ENCODE data around the gene SORL1. TPM values are rescaled to one million over a fixed set of nuclear protein-coding genes. Genes with fewer than 3 reads are reported as not detected.

Gene SORL1
- total RNA-seq, 4 donors from 2014 or later = 12.1 to 42.8 (median 21.0) TPM

GRCh38 chr11:121453589-121454299 lies 1.6 kb downstream of the SORL1 start:
- no peak overlapping the region for H3K4me3 ChIP-seq
- TF ChIP-seq CTCF (IDR thresholded peaks at IDR 0.05) (no peak), POLR2AphosphoS5 (IDR thresholded peaks at IDR 0.05) (no peak), EP300 (IDR thresholded peaks at IDR 0.05) (no peak), POLR2A (IDR thresholded peaks at IDR 0.05) (no peak)
- no peak overlapping the region for H3K27ac ChIP-seq
- no peaks in the 10 kb centered on the region for H3K36me3 ChIP-seq
- peaks cover 27% of the 10 kb centered on the region for H3K4me1 ChIP-seq
- WGBS = 79% methylated on average over 6 of the region's 6 CpGs
- no peak for DNase-seq (ENCODE audit: low spot score in 2 of 2)
- no peaks in the 10 kb centered on the region for H3K9me3 ChIP-seq
- peaks cover 14% of the 10 kb centered on the region for H3K27me3 ChIP-seq

- peaks cover 14% of the 10 kb centered on the region for H3K27me3 ChIP-seq
- H3K9me3 ChIP-seq = no peaks in the 10 kb centered on the region
- no peak overlapping the region for H3K27ac ChIP-seq
- DNase-seq (ENCODE audit: low spot score in 2 of 2) = no peak
- H3K4me3 ChIP-seq = no peak overlapping the region
- no peaks in the 10 kb centered on the region for H3K36me3 ChIP-seq
- TF ChIP-seq POLR2AphosphoS5 (IDR thresholded peaks at IDR 0.05) (no peak), CTCF (IDR thresholded peaks at IDR 0.05) (no peak), EP300 (IDR thresholded peaks at IDR 0.05) (no peak), POLR2A (IDR thresholded peaks at IDR 0.05) (no peak)
- WGBS = 87% methylated on average over 3 of the region's 3 CpGs
- peaks cover 26% of the 10 kb centered on the region for H3K4me1 ChIP-seq
These were observed 3.0 kb downstream of the SORL1 start for GRCh38 chr11:121455115-121455514.

- Histone ChIP-seq H3K36me3 (no peaks in the 10 kb centered on the region), H3K4me1 (peaks cover 17% of the 10 kb centered on the region), H3K27ac (no peak overlapping the region), H3K9me3 (no peaks in the 10 kb centered on the region), H3K4me3 (no peak overlapping the region), H3K27me3 (peaks cover 13% of the 10 kb centered on the region)
- TF ChIP-seq EP300 (IDR thresholded peaks at IDR 0.05) (no peak), CTCF (IDR thresholded peaks at IDR 0.05) (no peak), POLR2AphosphoS5 (IDR thresholded peaks at IDR 0.05) (no peak)
- 90% methylated on average over 2 of the region's 2 CpGs for WGBS
- DNase-seq (ENCODE audit: low spot score in 2 of 2) = no peak
These were observed 4.0 kb downstream of the SORL1 start for GRCh38 chr11:121456151-121456550.

GRCh38 chr11:121456816-121457431 lies 4.8 kb downstream of the SORL1 start:
- H3K27me3 ChIP-seq = peaks cover 6% of the 10 kb centered on the region
- H3K4me3 ChIP-seq = no peak overlapping the region
- WGBS = 79% methylated on average over 11 of the region's 11 CpGs
- H3K9me3 ChIP-seq = no peaks in the 10 kb centered on the region
- no peaks in the 10 kb centered on the region for H3K36me3 ChIP-seq
- TF ChIP-seq EP300 (IDR thresholded peaks at IDR 0.05) = no peak
- no peak for TF ChIP-seq POLR2A (IDR thresholded peaks at IDR 0.05)
- TF ChIP-seq POLR2AphosphoS5 (IDR thresholded peaks at IDR 0.05) = no peak
- TF ChIP-seq CTCF (IDR thresholded peaks at IDR 0.05) = no peak
- H3K27ac ChIP-seq = no peak overlapping the region
- H3K4me1 ChIP-seq = peaks cover 10% of the 10 kb centered on the region
- DNase-seq (ENCODE audit: low spot score in 2 of 2) = no peak

GRCh38 chr11:121458551-121458950 lies 6.4 kb downstream of the SORL1 start:
- Histone ChIP-seq H3K36me3 (no peaks in the 10 kb centered on the region), H3K9me3 (no peaks in the 10 kb centered on the region), H3K27ac (no peak overlapping the region), H3K4me1 (no peaks in the 10 kb centered on the region), H3K27me3 (no peaks in the 10 kb centered on the region), H3K4me3 (no peak overlapping the region)
- WGBS = 90% methylated on average over 9 of the region's 9 CpGs
- TF ChIP-seq POLR2A (IDR thresholded peaks at IDR 0.05) (no peak), CTCF (IDR thresholded peaks at IDR 0.05) (no peak), POLR2AphosphoS5 (IDR thresholded peaks at IDR 0.05) (no peak), EP300 (IDR thresholded peaks at IDR 0.05) (no peak)
- DNase-seq (ENCODE audit: low spot score in 2 of 2) = no peak

Measured in suprapubic skin (tissue), 4 donors.